ENCODE data around the gene HOXB5.

DNA sequence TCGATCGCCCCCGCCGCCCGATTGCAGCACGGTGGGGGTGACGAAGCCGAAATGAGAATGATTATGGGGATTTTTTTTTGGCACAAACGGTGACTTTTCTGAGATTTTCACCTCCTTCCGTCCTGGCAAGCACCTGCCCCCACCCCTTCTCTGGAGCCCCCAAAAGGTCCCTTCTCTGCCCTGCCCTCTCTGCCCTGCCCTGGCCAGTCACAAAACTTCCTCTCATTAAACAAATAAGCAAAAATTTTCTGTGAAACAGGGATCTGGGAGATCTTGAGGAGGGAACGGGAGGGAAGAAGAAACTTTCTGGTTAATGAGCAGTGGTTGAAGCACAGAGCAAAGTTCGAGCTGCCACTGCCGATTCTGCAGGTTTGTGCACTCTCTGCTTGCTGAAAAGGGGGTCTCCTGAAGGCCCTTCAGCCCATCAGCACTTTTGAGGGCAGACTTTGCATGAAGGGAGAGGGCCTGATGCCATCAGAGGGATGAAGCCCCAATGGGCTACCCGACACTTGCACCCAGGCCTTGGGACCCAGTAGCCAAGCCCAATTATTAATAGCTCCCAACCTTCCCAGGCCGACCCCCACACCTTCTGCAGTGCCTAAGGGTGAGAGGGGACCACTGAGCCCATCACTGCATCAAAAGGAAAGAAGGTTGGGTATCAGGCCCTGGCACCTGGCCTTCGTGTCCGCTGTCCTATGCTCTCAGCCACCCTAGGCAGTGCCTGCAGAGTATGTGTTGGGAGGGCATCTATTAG is 22.6 kb upstream of the HOXB5 start:
- TF ChIP-seq, protein P1, sequence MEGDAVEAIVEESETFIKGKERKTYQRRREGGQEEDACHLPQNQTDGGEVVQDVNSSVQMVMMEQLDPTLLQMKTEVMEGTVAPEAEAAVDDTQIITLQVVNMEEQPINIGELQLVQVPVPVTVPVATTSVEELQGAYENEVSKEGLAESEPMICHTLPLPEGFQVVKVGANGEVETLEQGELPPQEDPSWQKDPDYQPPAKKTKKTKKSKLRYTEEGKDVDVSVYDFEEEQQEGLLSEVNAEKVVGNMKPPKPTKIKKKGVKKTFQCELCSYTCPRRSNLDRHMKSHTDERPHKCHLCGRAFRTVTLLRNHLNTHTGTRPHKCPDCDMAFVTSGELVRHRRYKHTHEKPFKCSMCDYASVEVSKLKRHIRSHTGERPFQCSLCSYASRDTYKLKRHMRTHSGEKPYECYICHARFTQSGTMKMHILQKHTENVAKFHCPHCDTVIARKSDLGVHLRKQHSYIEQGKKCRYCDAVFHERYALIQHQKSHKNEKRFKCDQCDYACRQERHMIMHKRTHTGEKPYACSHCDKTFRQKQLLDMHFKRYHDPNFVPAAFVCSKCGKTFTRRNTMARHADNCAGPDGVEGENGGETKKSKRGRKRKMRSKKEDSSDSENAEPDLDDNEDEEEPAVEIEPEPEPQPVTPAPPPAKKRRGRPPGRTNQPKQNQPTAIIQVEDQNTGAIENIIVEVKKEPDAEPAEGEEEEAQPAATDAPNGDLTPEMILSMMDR (IDR thresholded peaks at IDR 0.05; ENCODE audit: borderline replicate concordance, extremely low read depth, low read length, poor library complexity, severe bottlenecking) = no peak
- no peak for TF ChIP-seq EZH2 (IDR thresholded peaks at IDR 0.05; ENCODE audit: borderline replicate concordance, low read depth, low read length, severe bottlenecking)

Measured in DND-41 (cell line).